IMR-90 (cell line): ENCODE results near the gene SLC5A1. TPM values are rescaled to one million over a fixed set of nuclear protein-coding genes. Genes with fewer than 3 reads are reported as not detected.

Source experiments
- ATAC-seq: fragments of 200-7000 bp; cut with Tn5 transposase; 2 replicates; pipeline ENCODE4 v1.9.1; 2020; ENCODE audit warnings: low read depth, mild to moderate bottlenecking, moderate library complexity
- BruUV-seq: library from RNA; stranded (reverse); fragments of 400-500 nt; replicated peaks from 2 replicates; lab custom pipeline; 2021; lab: Mats Ljungman, UMichigan
- CTCF ChIA-PET: fragments of 300-600 bp; formaldehyde crosslinking; extraction: SDS; loops from one replicate; lab custom pipeline; 2021; ENCODE audit warnings: antibody characterized with exemption; lab: Yijun Ruan, JAX
- POLR2A ChIA-PET: fragments of 300-600 bp; sonication (Branson Sonifier 250); formaldehyde crosslinking; loops from one replicate; lab custom pipeline; 2022; ENCODE audit warnings: antibody characterized with exemption; ENCODE audit not compliant: unreplicated experiment; lab: Charles Lee
- DNase-seq: peaks from one replicate; pipeline ENCODE4 v3.0.0; 2013
- H2AFZ ChIP-seq: replicated peaks from 2 replicates; pipeline ENCODE3; 2013; ENCODE audit warnings: low read length, mild to moderate bottlenecking; ENCODE audit not compliant: poor library complexity
- H2AK5ac ChIP-seq: 2 replicates; pipeline ENCODE4 v1.6.1; 2013; ENCODE audit warnings: low read depth, low read length, inconsistent platforms
- H2AK9ac ChIP-seq: replicated peaks from 2 replicates; pipeline ENCODE3; 2013; ENCODE audit warnings: mild to moderate bottlenecking, low read depth, low read length, moderate library complexity; ENCODE audit not compliant: poor library complexity
- H2BK120ac ChIP-seq: 2 replicates; pipeline ENCODE4 v1.6.1; 2013; ENCODE audit warnings: low read depth, low read length, inconsistent platforms
- H2BK15ac ChIP-seq: 3 replicates; pipeline ENCODE4 v1.6.1; 2013; ENCODE audit warnings: low read depth, low read length, inconsistent platforms
- H2BK20ac ChIP-seq: 2 replicates; pipeline ENCODE4 v1.6.1; 2013; ENCODE audit warnings: low read depth, mild to moderate bottlenecking, inconsistent platforms, low read length, moderate library complexity
- H2BK5ac ChIP-seq: 2 replicates; pipeline ENCODE4 v1.6.1; 2013; ENCODE audit warnings: mild to moderate bottlenecking, low read depth, low read length, inconsistent platforms; ENCODE audit not compliant: poor library complexity, severe bottlenecking
- H3K14ac ChIP-seq: replicated peaks from 2 replicates; pipeline ENCODE4 v1.6.1; 2013; ENCODE audit warnings: low read depth, low read length, inconsistent platforms
- H3K18ac ChIP-seq: 2 replicates; pipeline ENCODE4 v1.6.1; 2013; ENCODE audit warnings: low read depth, low read length, control low read depth
- H3K23ac ChIP-seq: 2 replicates; pipeline ENCODE4 v1.6.1; 2013; ENCODE audit warnings: low read depth, low read length, inconsistent platforms
- H3K27ac ChIP-seq: 2 replicates; pipeline ENCODE4 v1.5.1; 2013; ENCODE audit warnings: mild to moderate bottlenecking, control low read depth, low read length; ENCODE audit not compliant: insufficient read depth
- H3K27me3 ChIP-seq: 2 replicates; pipeline ENCODE4 v1.6.1; 2013; ENCODE audit warnings: low read length; ENCODE audit not compliant: control insufficient read depth, insufficient read depth
- H3K36me3 ChIP-seq: 2 replicates; pipeline ENCODE4 v1.6.1; 2013; ENCODE audit warnings: low read length, mixed read lengths; ENCODE audit not compliant: control insufficient read depth, insufficient read depth
- H3K4ac ChIP-seq: 2 replicates; pipeline ENCODE4 v1.6.1; 2013; ENCODE audit warnings: low read depth, low read length, inconsistent platforms
- H3K4me1 ChIP-seq: 2 replicates; pipeline ENCODE4 v1.6.1; 2013; ENCODE audit warnings: low read length, mixed read lengths; ENCODE audit not compliant: control insufficient read depth, insufficient read depth
- H3K4me2 ChIP-seq: 2 replicates; pipeline ENCODE4 v1.6.1; 2013; ENCODE audit warnings: low read depth, mild to moderate bottlenecking, control low read depth, low read length, moderate library complexity
- H3K4me3 ChIP-seq: 2 replicates; pipeline ENCODE4 v1.5.1; 2013; ENCODE audit warnings: low read depth, mild to moderate bottlenecking, control low read depth, low read length, moderate library complexity; ENCODE audit not compliant: insufficient read depth
- H3K56ac ChIP-seq: 2 replicates; pipeline ENCODE4 v1.6.1; 2013; ENCODE audit warnings: low read length, inconsistent platforms; ENCODE audit not compliant: insufficient read depth; ENCODE audit errors: extremely low read depth
- H3K79me1 ChIP-seq, 2 experiments: 2 replicates each; pipeline ENCODE4 v1.6.1; 2013; ENCODE audit warnings: low read length in 2 of 2, inconsistent platforms in 1 of 2, low read depth in 1 of 2
- H3K9ac ChIP-seq: 2 replicates; pipeline ENCODE4 v1.6.1; 2013; ENCODE audit warnings: low read depth, low read length, control low read depth
- H3K9me1 ChIP-seq: 2 replicates; pipeline ENCODE4 v1.6.1; 2013; ENCODE audit warnings: low read length, inconsistent platforms; ENCODE audit not compliant: insufficient read depth
- H3K9me3 ChIP-seq: 2 replicates; pipeline ENCODE4 v1.6.1; 2013; ENCODE audit warnings: low read length; ENCODE audit not compliant: control insufficient read depth, insufficient read depth
- H4K20me1 ChIP-seq: 2 replicates; pipeline ENCODE4 v1.6.1; 2013; ENCODE audit warnings: low read length, inconsistent platforms; ENCODE audit not compliant: insufficient read depth
- H4K5ac ChIP-seq: 2 replicates; pipeline ENCODE4 v1.6.1; 2013; ENCODE audit warnings: mild to moderate bottlenecking, low read depth, low read length, control low read depth
- H4K8ac ChIP-seq, 2 experiments: 2 replicates each; pipeline ENCODE4 v1.6.1; 2013; ENCODE audit warnings: low read depth in 2 of 2, low read length in 2 of 2, control low read depth in 1 of 2, inconsistent platforms in 1 of 2
- H4K91ac ChIP-seq: 2 replicates; pipeline ENCODE4 v1.6.1; 2013; ENCODE audit warnings: low read depth, low read length, inconsistent platforms; ENCODE audit not compliant: insufficient read depth
- MXI1 ChIP-seq: IDR thresholded peaks from 2 replicates; pipeline ENCODE4 v1.6.1; 2012; ENCODE audit warnings: low read depth, mild to moderate bottlenecking, low read length, moderate library complexity, borderline replicate concordance
- POLR2A ChIP-seq: IDR thresholded peaks from 2 replicates; pipeline ENCODE4 v1.6.1; 2012; ENCODE audit warnings: mild to moderate bottlenecking, low read depth, low read length
- WGBS, 2 experiments: methylation state at CpG; one replicate each; pipeline versions ENCODE4 v1.1.5 to v1.1.7; 2013; ENCODE audit warnings: missing lambda C conversion rate in 2 of 2; ENCODE audit not compliant: insufficient read length in 1 of 2; ENCODE audit errors: extremely low coverage in 2 of 2; 5-methylcytosine and 5-hydroxymethylcytosine counted together
- dilution Hi-C: fragments of 300-500 bp; cut with HindIII; formaldehyde crosslinking; loops from one replicate; pipeline ENCODE4 v1.14.3; 2018; ENCODE audit warnings: low sequenced_read_pairs; ENCODE audit not compliant: unreplicated experiment
- in situ Hi-C: fragments of 300-500 bp; cut with MboI; formaldehyde crosslinking; loops from 3 replicates; pipeline ENCODE4 v1.14.3; 2019; ENCODE audit warnings: low sequenced_read_pairs, inconsistent platforms, mixed read lengths
- intact Hi-C: fragments of 100-400 bp; cut with micrococcal nuclease; formaldehyde crosslinking; loops from 2 replicates; pipeline ENCODE4 v1.10.0; 2022
- polyA plus RNA-seq, 3 experiments: library from polyadenylated mRNA; depleted of rRNA; stranded (reverse); fragments of >200 nt; gene quantifications; 2 replicates each; pipeline ENCODE4 v1.2.3, GENCODE V29; 2012; ENCODE audit warnings: low replicate concordance in 1 of 3
- total RNA-seq: library from RNA; depleted of rRNA; stranded (reverse); fragments of >200 nt; gene quantifications from 2 replicates; pipeline ENCODE4 v1.2.3, GENCODE V29; 2012

Gene SLC5A1
- total and polyA plus RNA-seq, 2 of the 4 experiments (the other 2 are of a cell fraction) = not detected

GRCh38 chr22:32030518-32031247 lies 12.4 kb upstream of the SLC5A1 start:
- Histone ChIP-seq H3K4me1 (no peaks in the 10 kb centered on the region), H2AK5ac (no peak overlapping the region), H3K9ac (no peak overlapping the region), H2BK120ac (no peak overlapping the region), H4K8ac (no peak overlapping the region), H2AFZ (no peak overlapping the region), H2BK5ac (no peak overlapping the region), H3K4me2 (no peak overlapping the region), H4K20me1 (no peaks in the 10 kb centered on the region), H2BK20ac (no peak overlapping the region), H3K27ac (no peak overlapping the region), H3K79me1 (no peaks in the 10 kb centered on the region), H3K18ac (no peak overlapping the region), H3K4me3 (no peak overlapping the region), H3K56ac (no peak overlapping the region), H2BK15ac (no peak overlapping the region), H3K23ac (no peak overlapping the region), H3K36me3 (no peaks in the 10 kb centered on the region), H4K5ac (no peak overlapping the region), H3K9me3 (no peaks in the 10 kb centered on the region), H2AK9ac (no peak overlapping the region), H3K4ac (no peak overlapping the region), H3K27me3 (peaks cover 5% of the 10 kb centered on the region), H3K14ac (no peak overlapping the region), H4K91ac (no peak overlapping the region), H3K9me1 (no peaks in the 10 kb centered on the region)
- DNase-seq (no peak), ATAC-seq (no peak)
- no CpG with 5 or more reads among the region's 4 CpGs for WGBS, 2 experiments
- POLR2A ChIA-PET = no interaction called here
- no TSS peak for BruUV-seq
- intact Hi-C loops = no loop called here
- dilution Hi-C loops = no loop called here
- in situ Hi-C loops = no loop called here
- TF ChIP-seq POLR2A (no peak), MXI1 (no peak)
- CTCF ChIA-PET = no interaction called here
